HL-60 (cell line): ENCODE measurements around the gene MEAK7.

ENCODE experiments used
- DNase-seq, 2 experiments: peaks; one replicate each; pipeline ENCODE4 v3.0.0-alpha.2; 2010 to 2020; ENCODE audit warnings: low read depth in 1 of 2, low spot score in 1 of 2
- H3K27ac ChIP-seq: fragments of 250-450 bp; sonication (Bioruptor Pico); replicated peaks from 2 replicates; pipeline ENCODE4 v1.5.1; 2020; ENCODE audit warnings: mild to moderate bottlenecking, moderate library complexity
- H3K27me3 ChIP-seq: fragments of 250-450 bp; sonication (Bioruptor Pico); 2 replicates; pipeline ENCODE4 v1.5.1; 2021; ENCODE audit warnings: mild to moderate bottlenecking, moderate library complexity; ENCODE audit not compliant: insufficient read depth, poor library complexity, severe bottlenecking
- H3K4me3 ChIP-seq: replicated peaks from 2 replicates; pipeline ENCODE4 v1.5.1; 2011; ENCODE audit warnings: mild to moderate bottlenecking, control low read depth, low read length; ENCODE audit not compliant: insufficient read depth
- CTCF ChIP-seq: IDR thresholded peaks from one replicate; pipeline ENCODE4 v1.5.1; 2011; ENCODE audit warnings: low read length, control low read depth, inconsistent platforms; ENCODE audit not compliant: insufficient read depth
- GABPA ChIP-seq: IDR thresholded peaks from 2 replicates; pipeline ENCODE4 v1.6.1; 2012; ENCODE audit warnings: low read depth
- POLR2AphosphoS5 ChIP-seq: IDR thresholded peaks from 2 replicates; pipeline ENCODE4 v1.6.1; 2012; ENCODE audit warnings: low read depth
- REST ChIP-seq: IDR thresholded peaks from 2 replicates; pipeline ENCODE4 v1.6.1; 2012; ENCODE audit warnings: low read depth; ENCODE audit not compliant: insufficient replicate concordance
- SPI1 ChIP-seq: IDR thresholded peaks from 2 replicates; pipeline ENCODE4 v1.6.1; 2012; ENCODE audit warnings: low read depth, mild to moderate bottlenecking, borderline replicate concordance

Gene MEAK7

GRCh38 chr16:84530590-84530989 is 26.1 kb upstream of the MEAK7 start:
- Histone ChIP-seq H3K27ac (no peak overlapping the region), H3K27me3 (no peaks in the 10 kb centered on the region), H3K4me3 (no peak overlapping the region)
- TF ChIP-seq CTCF, result no peak
- no peak for TF ChIP-seq REST
- TF ChIP-seq SPI1, result no peak
- no peak for TF ChIP-seq GABPA
- no peak for TF ChIP-seq POLR2AphosphoS5
- DNase-seq, result no peak

GRCh38 chr16:84529607-84530006 is 25.1 kb upstream of the MEAK7 start:
- H3K27ac ChIP-seq, result no peak overlapping the region
- DNase-seq, result no peak
- TF ChIP-seq REST, result no peak
- H3K27me3 ChIP-seq, result no peaks in the 10 kb centered on the region
- H3K4me3 ChIP-seq, result no peak overlapping the region

- H3K27me3 ChIP-seq, result no peaks in the 10 kb centered on the region
- peak in 1 of 2 experiments; percentile 51 for DNase-seq
- no peak overlapping the region for H3K4me3 ChIP-seq
- no peak for TF ChIP-seq GABPA
- no peak for TF ChIP-seq SPI1
- TF ChIP-seq REST, result no peak
- TF ChIP-seq POLR2AphosphoS5, result no peak
- no peak for TF ChIP-seq CTCF
- peak overlapping the region; percentile 33 for H3K27ac ChIP-seq
Observed at GRCh38 chr16:84528322-84528721, 23.9 kb upstream of the MEAK7 start.
